Activated T-cell treated with anti-CD3 and anti-CD28 coated beads, Interleukin-2, amount 50 U/mL, for 4 hours (primary cell): ENCODE measurements around the gene SEC22C. TPM values are rescaled to one million over a fixed set of nuclear protein-coding genes. Genes with fewer than 3 reads are reported as not detected.
"Not testable (repeated sequence)": the region's sequence is repeated elsewhere in the genome, so short reads cannot be mapped to it uniquely, and the experiment has no call there.

ENCODE experiments used
- ATAC-seq, 2 donors: fragments of 200-7000 bp; cut with Tn5 transposase; one replicate each; pipeline ENCODE4 v1.10.0; 2021
- DNase-seq: peaks from one replicate; pipeline ENCODE4 v3.0.0-alpha.2; 2020
- H3K27me3 Mint-ChIP-seq: one replicate; pipeline ENCODE4 v1.8.0; 2021; ENCODE audit warnings: low read depth, mixed read lengths
- H3K36me3 Mint-ChIP-seq: one replicate; pipeline ENCODE4 v1.8.0; 2022; ENCODE audit warnings: mixed read lengths; ENCODE audit not compliant: insufficient read depth
- H3K4me1 Mint-ChIP-seq: one replicate; pipeline ENCODE4 v1.8.0; 2021; ENCODE audit warnings: low read depth, mixed read lengths
- H3K4me3 Mint-ChIP-seq: one replicate; pipeline ENCODE4 v1.8.0; 2021; ENCODE audit warnings: mild to moderate bottlenecking, moderate library complexity, mixed read lengths
- H3K9me3 Mint-ChIP-seq: one replicate; pipeline ENCODE4 v1.8.0; 2021; ENCODE audit warnings: mixed read lengths
- total RNA-seq, 3 donors: library from RNA; stranded (reverse); gene quantifications; one replicate each; pipeline ENCODE4 v1.2.1, GENCODE V29; 2021

Gene SEC22C
- total RNA-seq, 3 donors from 2014 or later = 32.0 to 35.3 (median 35.1) TPM

DNA sequence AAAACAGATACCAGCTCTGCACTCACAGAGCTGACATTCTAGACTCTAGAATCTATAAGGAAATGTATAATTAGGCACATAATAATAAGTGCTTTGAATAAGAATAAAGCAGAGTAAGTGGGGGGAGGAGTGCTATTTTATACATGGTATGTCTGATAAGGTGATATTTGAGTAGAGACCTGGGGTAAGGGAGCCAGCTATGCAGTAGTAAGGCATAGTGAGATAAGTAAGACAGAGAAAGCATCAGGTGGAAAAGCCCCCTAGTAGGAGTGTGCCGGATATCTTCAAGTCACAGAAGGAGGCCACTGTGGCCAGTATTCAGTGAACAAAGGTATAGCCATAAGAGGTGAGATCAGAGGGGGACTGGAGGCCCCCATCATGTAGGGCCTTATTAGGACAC is 11.9 kb upstream of the SEC22C start:
- ATAC-seq (no peak), DNase-seq (no peak)
- no peaks in the 10 kb centered on the region for H3K27me3 Mint-ChIP-seq
- no peak overlapping the region for H3K4me3 Mint-ChIP-seq
- H3K9me3 Mint-ChIP-seq = no peaks in the 10 kb centered on the region
- peaks cover 40% of the 10 kb centered on the region for H3K4me1 Mint-ChIP-seq
- H3K36me3 Mint-ChIP-seq = peaks cover 15% of the 10 kb centered on the region

DNA sequence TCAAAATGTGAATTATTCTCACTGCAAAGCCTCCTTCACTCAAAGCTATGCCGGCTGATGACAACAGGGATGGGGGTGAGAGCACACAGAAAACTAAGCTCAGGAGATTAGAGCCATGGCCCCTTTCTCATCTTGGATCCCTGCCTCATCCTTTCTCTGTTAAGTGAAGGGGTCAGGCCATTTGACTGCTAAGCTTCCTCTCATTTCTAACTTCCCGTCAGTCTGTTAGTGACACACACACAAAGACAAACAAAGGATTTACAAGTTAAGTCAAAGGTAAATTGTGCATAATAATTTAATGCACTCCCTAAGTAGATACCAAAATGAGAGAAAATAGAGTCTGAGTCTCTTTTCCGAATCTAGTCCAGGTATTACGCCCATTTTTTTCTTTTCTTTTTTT is 10.0 kb upstream of the SEC22C start:
- Mint-ChIP-seq H3K4me1 (peaks cover 37% of the 10 kb centered on the region), H3K9me3 (no peaks in the 10 kb centered on the region), H3K27me3 (no peaks in the 10 kb centered on the region), H3K36me3 (peaks cover 15% of the 10 kb centered on the region), H3K4me3 (peak overlapping the region; percentile 95)
- ATAC-seq (no peak), DNase-seq (no peak)

DNA sequence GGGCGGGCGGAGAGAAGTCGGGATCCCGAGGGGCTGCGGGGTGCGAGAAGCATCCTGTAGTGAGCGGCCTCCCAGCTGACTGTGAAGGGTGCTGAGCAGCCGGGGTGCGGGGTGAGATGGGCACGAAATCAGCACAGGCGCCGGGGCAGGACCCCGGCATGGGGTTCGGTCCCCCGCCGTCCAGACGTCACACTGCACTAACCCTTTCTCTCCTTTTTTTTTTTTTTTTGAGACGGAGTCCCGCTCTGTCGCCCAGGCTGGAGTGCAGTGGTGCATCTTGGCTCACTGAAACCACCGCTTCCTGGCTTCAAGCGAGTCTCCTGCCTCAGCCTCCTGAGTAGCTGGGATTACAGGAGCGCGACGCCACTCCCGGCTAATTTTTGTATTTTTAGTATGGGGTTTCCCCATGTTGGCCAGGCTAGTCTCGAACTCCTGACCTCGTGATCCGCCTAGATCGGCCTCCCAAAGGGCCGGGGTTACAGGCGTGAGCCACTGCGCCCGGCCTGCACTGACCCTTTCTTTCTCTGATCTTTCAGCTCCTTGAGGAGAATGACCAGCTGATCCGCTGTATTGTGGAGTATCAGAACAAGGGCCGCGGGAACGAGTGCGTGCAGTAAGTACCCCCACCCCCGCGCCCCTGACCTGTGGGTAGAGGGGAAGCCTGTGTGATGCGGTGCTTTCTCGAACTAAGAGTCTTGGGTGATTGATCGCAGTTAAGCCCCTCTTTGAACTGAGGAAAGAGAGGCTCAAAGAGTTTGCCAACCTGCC is 9.4 kb upstream of the SEC22C start:
- Mint-ChIP-seq H3K4me1 (peaks cover 37% of the 10 kb centered on the region), H3K36me3 (peaks cover 15% of the 10 kb centered on the region), H3K9me3 (no peaks in the 10 kb centered on the region), H3K4me3 (peak overlapping the region; percentile 95), H3K27me3 (no peaks in the 10 kb centered on the region)
- no peak for ATAC-seq
- no peak for DNase-seq

DNA sequence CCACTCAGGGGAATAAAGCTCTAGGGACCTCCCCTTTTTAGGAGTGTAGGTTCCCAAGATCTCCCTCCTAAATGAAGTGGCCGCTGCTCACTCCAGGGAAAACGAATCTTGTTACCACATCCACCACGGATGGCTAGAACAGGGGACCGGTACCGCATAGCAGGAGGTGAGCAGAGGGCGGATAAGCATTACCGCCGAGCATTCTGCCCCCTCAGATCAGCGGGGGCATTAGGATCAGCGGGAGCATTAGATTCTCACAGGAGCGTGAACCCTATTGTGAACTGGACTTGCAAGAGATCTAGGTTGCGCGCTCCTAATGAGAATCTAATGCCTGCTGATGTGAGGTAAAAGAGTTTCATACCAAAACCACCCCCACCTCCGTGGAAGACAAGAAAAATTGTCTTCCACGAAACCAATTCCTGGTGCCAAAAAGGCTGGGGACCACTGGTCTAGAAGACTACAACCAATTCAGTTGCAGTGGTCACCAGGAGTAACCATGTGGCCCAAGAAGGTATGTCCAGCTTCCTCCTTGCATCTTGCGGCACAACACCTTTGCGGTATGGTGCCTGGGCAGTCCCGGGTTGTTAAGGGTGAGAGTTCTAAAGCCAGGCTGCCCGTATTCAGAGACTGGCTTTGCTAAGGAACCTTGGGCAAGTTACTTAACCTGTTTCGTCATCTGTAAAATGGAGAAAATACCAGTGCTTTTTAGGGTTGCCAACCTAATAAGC is 7.8 kb upstream of the SEC22C start:
- ATAC-seq (no peak), DNase-seq (no peak)
- no peaks in the 10 kb centered on the region for H3K27me3 Mint-ChIP-seq
- H3K4me3 Mint-ChIP-seq = peak overlapping the region; percentile 95
- peaks cover 37% of the 10 kb centered on the region for H3K4me1 Mint-ChIP-seq
- no peaks in the 10 kb centered on the region for H3K9me3 Mint-ChIP-seq
- peaks cover 15% of the 10 kb centered on the region for H3K36me3 Mint-ChIP-seq

DNA sequence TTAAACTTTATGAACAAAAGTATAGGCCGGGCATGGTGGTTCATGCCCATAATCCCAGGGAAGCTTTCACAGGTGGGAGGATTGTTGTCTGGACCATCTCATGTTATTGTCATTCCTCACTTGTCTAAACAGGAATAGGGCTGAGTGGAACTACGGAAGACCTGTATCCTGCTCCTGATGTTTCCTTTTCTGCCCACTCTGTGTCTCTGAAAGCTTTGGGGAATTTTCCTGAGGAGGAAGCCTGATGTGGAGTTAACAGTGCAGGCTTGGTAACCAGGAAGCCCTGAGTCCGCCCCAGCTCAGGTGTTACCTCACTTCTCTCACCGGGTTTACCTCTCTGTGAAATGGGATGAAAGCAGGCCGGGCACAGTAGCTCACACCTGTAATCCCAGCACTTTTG is 6.9 kb upstream of the SEC22C start:
- H3K9me3 Mint-ChIP-seq = no peaks in the 10 kb centered on the region
- H3K36me3 Mint-ChIP-seq = peaks cover 7% of the 10 kb centered on the region
- no peak overlapping the region for H3K4me3 Mint-ChIP-seq
- no peaks in the 10 kb centered on the region for H3K27me3 Mint-ChIP-seq
- H3K4me1 Mint-ChIP-seq = peaks cover 29% of the 10 kb centered on the region
- DNase-seq (no peak), ATAC-seq (no peak)

DNA sequence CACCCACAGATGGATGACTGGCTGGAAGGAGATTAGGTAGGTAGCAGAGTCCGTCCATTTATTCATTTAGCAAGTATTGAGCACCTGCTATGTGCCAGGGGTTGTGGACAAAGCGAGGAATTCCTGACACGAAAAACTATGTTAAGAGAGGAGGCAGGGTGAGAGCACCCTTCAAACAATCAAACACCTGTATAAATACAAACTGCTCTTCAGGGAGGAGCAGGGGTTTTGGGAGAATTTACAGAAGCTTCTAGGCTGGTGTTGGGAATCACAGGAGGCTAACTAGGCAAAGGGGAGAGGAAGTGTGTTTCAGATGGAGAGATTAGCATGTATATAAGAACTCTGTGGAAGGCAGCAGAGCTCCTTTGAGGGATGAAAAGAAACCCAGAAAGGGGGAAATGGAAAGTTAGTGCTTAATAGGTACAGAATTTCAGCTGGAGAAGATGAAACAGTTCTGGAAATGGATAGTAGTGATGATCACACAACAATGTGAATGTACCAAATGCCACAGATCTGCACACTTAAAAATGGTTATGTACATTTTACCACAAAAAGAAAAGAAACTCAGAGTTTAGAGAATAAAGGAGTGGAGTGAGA is 805 bp upstream of the SEC22C start:
- no peak for DNase-seq
- peak overlapping the region; percentile 89 for H3K4me3 Mint-ChIP-seq
- no peak for ATAC-seq
- no peaks in the 10 kb centered on the region for H3K27me3 Mint-ChIP-seq
- peaks cover 3% of the 10 kb centered on the region for H3K9me3 Mint-ChIP-seq
- H3K4me1 Mint-ChIP-seq = peaks cover 36% of the 10 kb centered on the region
- H3K36me3 Mint-ChIP-seq = peaks cover 7% of the 10 kb centered on the region

DNA sequence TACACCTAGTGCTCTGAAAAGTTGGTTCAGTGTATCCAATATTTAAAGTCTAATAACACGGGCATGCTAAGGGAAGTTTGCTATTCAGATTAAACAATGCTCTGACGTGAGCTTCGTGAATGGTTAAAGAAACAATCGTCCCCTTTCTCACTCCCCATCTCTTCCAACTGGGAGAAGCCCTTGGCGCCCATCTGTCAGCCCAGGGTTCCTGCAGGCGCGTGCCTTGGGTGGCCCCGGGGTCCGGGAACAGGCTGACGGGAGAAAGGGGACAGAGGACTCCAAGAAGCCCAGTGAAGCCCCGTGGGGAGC is 413 bp downstream of the SEC22C start:
- ATAC-seq = no peak
- no peaks in the 10 kb centered on the region for H3K27me3 Mint-ChIP-seq
- H3K4me1 Mint-ChIP-seq = peaks cover 41% of the 10 kb centered on the region

DNA sequence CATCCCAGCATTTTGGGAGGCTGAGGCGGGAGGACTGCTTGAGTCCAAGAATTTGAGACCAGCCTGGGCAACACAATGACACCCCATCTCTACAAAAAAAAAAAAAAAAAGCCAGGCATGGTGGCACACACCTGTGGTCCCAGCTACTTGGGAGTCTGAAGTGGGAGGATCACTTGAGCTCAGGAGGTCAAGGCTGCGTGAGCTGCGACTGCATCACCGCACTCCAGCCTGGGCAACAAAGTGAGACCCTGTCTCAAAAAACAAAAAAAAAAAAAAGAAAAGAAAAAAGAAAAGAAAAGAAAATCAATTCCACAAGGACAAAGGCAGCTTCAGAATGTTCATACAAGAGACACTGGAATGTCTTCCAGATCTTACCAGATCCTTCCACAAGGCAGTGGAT is 2.4 kb downstream of the SEC22C start:
- H3K9me3 Mint-ChIP-seq = peaks cover 11% of the 10 kb centered on the region
- ATAC-seq, H3K4me3 Mint-ChIP-seq, DNase-seq, H3K27me3 Mint-ChIP-seq: not testable (repeated sequence)
- peaks cover 24% of the 10 kb centered on the region for H3K36me3 Mint-ChIP-seq
- peaks cover 43% of the 10 kb centered on the region for H3K4me1 Mint-ChIP-seq

More for the DNA sequence above, 413 bp downstream of the SEC22C start:
- peak overlapping the region; percentile 89 for H3K4me3 Mint-ChIP-seq
- peaks cover 3% of the 10 kb centered on the region for H3K9me3 Mint-ChIP-seq
- peaks cover 10% of the 10 kb centered on the region for H3K36me3 Mint-ChIP-seq
- no peak for DNase-seq

DNA sequence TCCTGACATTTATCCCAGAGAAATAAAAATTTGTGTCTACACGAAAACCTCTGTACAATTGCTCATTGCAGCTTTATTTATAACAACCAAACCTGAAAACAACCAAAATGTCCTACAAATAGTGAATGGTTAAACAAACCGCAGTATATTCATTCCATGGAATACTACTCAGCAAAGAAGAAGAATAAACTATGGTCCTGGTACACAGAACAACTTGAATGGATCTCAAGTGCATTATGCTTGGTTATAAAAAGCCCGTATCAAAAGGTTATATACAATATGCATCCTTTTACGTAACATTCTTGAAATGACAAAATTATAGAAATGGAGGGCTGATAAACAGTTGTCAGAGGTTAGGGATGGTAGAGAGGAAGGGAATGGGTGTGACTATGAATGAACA is 3.7 kb downstream of the SEC22C start:
- no peak overlapping the region for H3K4me3 Mint-ChIP-seq
- H3K27me3 Mint-ChIP-seq = no peaks in the 10 kb centered on the region
- peaks cover 40% of the 10 kb centered on the region for H3K4me1 Mint-ChIP-seq
- ATAC-seq (no peak), DNase-seq (no peak)
- peaks cover 15% of the 10 kb centered on the region for H3K9me3 Mint-ChIP-seq
- H3K36me3 Mint-ChIP-seq = peaks cover 32% of the 10 kb centered on the region

DNA sequence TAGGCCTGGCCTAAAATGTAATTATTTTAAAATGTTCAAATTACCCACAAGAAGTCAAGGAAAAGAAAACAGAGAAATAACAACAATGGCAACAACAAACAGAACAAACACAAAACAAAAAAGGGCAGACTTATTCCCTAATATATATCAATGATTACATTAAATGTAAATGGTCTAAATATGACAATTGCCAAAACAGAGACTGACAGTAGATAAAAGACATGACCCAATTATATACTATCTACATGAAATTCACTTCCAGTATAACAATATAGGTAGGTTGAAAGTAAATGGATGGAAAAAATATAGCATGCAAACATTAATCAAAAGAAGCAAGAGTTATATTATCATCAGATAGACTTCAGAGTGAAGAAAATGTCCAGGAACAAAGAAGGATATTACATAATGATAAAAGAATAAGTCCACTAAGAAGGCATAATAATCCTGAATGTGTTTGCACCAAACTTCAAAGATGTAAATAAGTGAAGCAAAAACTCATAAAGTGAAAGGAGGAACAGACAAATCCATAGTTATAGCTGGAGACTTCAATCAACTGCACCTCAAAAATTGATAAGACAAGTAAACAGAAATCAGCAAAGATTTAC is 6.5 kb downstream of the SEC22C start:
- peaks cover 29% of the 10 kb centered on the region for H3K4me1 Mint-ChIP-seq
- peaks cover 42% of the 10 kb centered on the region for H3K36me3 Mint-ChIP-seq
- peaks cover 15% of the 10 kb centered on the region for H3K9me3 Mint-ChIP-seq
- no peaks in the 10 kb centered on the region for H3K27me3 Mint-ChIP-seq
- ATAC-seq (no peak), DNase-seq (no peak)
- H3K4me3 Mint-ChIP-seq = no peak overlapping the region

DNA sequence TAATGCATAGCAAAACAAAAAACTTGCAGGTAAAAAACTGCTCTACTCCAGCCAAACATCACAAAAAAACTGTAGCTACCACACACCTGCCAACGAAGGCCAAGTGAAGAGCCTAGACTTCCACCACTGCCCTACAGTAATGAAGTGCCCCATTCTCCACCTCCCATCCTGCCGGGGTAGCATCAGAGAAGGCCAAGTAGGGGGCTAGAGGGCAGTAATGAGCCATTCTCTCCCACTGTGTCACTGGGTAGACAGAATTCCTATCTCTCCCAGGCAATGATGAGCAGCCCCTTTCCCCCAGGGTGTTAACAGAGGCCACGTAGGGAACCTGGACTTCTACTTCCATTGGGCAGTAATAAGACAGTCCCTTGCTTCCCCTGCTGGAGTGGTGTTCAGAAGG is 9.5 kb downstream of the SEC22C start:
- Mint-ChIP-seq H3K4me3 (no peak overlapping the region), H3K27me3 (no peaks in the 10 kb centered on the region), H3K9me3 (peaks cover 12% of the 10 kb centered on the region), H3K4me1 (peaks cover 18% of the 10 kb centered on the region), H3K36me3 (peaks cover 46% of the 10 kb centered on the region)
- DNase-seq (peak; percentile 22), ATAC-seq (peak; percentile 50 to 65)

DNA sequence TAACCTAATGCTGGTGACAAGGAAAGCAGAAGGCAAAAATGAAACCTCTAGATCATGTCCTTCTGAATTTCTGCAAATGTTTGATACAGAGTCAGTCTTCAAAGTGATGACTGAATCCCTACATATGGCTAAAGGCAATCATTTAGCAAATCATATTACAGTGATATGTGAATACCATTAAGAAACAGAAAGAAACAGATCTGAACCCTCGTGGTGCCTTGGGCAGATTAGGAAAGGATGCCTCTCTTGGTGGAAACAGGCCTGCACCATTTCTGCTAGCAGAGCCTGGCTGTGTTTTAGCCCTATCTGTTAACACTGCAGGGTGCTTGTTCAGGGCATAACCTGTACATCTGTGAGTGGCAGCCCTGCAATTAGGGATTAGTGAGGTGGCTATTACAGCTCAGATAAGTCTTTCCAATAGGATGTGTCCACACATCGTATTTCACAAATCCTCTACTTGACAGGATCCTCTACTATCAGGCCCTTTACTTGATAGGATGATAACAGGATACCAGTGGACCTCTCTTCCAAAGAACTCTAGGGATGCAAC is 12.1 kb downstream of the SEC22C start:
- no peak for ATAC-seq
- H3K4me3 Mint-ChIP-seq = no peak overlapping the region

DNA sequence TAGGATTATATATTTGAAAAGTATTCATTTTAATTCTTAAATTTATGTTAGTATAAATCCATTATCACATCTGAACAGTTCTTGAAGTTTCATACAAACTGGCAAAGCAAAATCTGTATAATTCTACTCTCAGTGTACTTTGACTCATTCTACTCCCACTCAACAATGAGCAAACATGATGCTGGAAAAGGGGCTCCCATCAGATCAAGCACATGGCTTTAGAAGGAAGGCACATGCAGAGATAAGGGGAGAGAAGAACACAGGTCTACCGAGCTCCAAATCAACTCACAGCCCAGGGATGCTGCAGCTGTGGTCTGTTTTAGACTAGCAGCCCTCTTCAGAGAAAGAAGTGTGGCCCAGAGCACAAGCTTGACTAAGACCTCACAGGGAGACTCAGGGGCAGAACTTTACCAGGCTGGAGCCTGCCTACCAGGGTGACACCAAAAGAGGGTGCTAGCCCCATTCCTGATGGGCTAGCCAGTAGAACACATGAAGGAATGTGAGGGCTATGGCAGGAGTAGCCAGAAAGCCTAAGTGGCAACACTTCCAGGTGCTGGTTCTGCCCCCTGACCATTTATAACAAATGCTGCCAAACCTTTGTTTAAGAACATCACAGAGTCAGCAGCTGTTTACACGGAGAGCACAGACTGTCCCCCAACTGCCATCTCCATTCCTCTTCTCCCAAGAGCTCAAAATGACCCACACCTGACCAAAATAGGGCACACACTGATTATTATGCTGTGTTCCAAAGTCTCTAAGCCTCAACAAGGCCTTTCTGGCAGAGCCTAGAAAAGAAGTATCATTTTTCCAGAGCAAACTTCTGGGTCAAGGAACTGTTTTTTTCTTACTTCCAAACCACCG is 19.5 kb downstream of the SEC22C start:
- Mint-ChIP-seq H3K4me1 (peaks cover 3% of the 10 kb centered on the region), H3K4me3 (no peak overlapping the region), H3K27me3 (no peaks in the 10 kb centered on the region), H3K36me3 (peaks cover 24% of the 10 kb centered on the region), H3K9me3 (no peaks in the 10 kb centered on the region)
- peak; percentile 40 to 66 for ATAC-seq
- no peak for DNase-seq

More for the DNA sequence above, 12.1 kb downstream of the SEC22C start:
- Mint-ChIP-seq H3K9me3 (peaks cover 4% of the 10 kb centered on the region), H3K27me3 (no peaks in the 10 kb centered on the region), H3K4me1 (peaks cover 12% of the 10 kb centered on the region), H3K36me3 (peaks cover 43% of the 10 kb centered on the region)
- no peak for DNase-seq
